ENCODE measurements around the gene DSTN. TPM values are rescaled to one million over a fixed set of nuclear protein-coding genes. Genes with fewer than 3 reads are reported as not detected.

Gene DSTN
- total RNA-seq, 4 donors from 2014 or later: 79.2 to 128 (median 88.5) TPM

DNA sequence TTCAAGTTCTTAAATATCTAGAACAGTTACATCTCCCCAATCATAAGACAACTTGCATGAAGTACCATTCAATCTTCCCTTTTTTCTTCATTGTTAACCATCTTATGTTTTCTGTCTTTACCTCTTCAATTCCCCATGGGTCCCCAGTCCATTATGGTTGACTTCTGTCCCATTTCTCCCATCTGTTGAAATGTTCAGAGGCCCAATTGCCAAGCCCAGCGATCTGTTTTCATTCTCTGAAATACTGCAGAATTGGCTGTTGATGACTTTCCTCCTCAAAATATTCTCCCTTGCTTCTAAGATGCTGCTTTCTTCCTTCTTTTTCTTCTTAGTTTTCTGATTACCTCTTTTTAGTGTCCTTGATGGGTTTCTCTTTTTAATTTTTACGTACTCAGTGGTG is 26.0 kb downstream of the DSTN start:
- Histone ChIP-seq H3K27me3 (no peaks in the 10 kb centered on the region), H3K4me3 (no peak overlapping the region), H3K36me3 (peaks cover 0 to 2% of the 10 kb centered on the region in 2 donors), H3K4me1 (peaks cover 14 to 17% of the 10 kb centered on the region in 2 donors), H3K9me3 (no peaks in the 10 kb centered on the region), H3K27ac (no peak overlapping the region)
- DNase-seq (no peak), ATAC-seq (no peak)
- intact Hi-C loops (cut with DNase I; ENCODE audit: low total_unique reads) (no loop called here), in situ Hi-C loops (cut with MboI; ENCODE audit: low sequenced_read_pairs in 4 of 4) (no loop called here)
- TF ChIP-seq, protein P1, sequence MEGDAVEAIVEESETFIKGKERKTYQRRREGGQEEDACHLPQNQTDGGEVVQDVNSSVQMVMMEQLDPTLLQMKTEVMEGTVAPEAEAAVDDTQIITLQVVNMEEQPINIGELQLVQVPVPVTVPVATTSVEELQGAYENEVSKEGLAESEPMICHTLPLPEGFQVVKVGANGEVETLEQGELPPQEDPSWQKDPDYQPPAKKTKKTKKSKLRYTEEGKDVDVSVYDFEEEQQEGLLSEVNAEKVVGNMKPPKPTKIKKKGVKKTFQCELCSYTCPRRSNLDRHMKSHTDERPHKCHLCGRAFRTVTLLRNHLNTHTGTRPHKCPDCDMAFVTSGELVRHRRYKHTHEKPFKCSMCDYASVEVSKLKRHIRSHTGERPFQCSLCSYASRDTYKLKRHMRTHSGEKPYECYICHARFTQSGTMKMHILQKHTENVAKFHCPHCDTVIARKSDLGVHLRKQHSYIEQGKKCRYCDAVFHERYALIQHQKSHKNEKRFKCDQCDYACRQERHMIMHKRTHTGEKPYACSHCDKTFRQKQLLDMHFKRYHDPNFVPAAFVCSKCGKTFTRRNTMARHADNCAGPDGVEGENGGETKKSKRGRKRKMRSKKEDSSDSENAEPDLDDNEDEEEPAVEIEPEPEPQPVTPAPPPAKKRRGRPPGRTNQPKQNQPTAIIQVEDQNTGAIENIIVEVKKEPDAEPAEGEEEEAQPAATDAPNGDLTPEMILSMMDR (IDR thresholded peaks at IDR 0.05 in 4 of 5, conservative IDR thresholded peaks at IDR 0.05 in 1 of 5): no peak
- no peak for TF ChIP-seq POLR2A (IDR thresholded peaks at IDR 0.05)

DNA sequence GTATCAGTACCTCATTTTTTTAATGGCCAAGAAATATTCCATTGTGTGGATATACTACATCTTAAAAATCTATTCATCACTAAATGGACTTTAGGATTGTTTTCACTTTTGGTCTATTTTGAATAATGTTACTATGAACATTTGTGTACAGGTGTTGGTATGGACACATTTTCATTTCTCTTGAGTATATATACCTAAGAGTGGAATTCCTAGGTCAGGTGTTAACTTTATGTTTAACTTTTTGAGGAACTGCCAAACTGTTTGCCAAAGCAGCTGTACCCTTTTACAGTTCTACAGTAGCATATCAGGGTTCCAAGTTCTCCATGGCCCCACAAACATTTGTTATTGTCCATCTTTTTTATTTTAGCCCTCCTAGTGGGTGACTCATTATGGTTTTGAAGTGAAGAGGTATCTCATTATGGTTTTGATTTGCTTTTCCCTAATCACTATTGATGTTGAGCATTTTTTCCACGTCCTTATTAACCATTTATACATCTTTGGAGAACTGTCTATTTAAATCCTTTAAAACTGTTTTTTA is 28.2 kb downstream of the DSTN start:
- no peak overlapping the region for H3K4me3 ChIP-seq
- H3K27ac ChIP-seq: no peak overlapping the region
- TF ChIP-seq POLR2A (IDR thresholded peaks at IDR 0.05): no peak
- TF ChIP-seq, protein P1 (IDR thresholded peaks at IDR 0.05 in 4 of 5, conservative IDR thresholded peaks at IDR 0.05 in 1 of 5): no peak
- ATAC-seq (no peak), DNase-seq (no peak)
- no peaks in the 10 kb centered on the region for H3K27me3 ChIP-seq
- in situ Hi-C loops (cut with MboI; ENCODE audit: low sequenced_read_pairs in 4 of 4): no loop called here
- intact Hi-C loops (cut with DNase I; ENCODE audit: low total_unique reads): no loop called here
- peaks cover 14 to 17% of the 10 kb centered on the region in 2 donors for H3K4me1 ChIP-seq
- peaks cover 3 to 23% of the 10 kb centered on the region in 2 donors for H3K36me3 ChIP-seq
- no peaks in the 10 kb centered on the region for H3K9me3 ChIP-seq

DNA sequence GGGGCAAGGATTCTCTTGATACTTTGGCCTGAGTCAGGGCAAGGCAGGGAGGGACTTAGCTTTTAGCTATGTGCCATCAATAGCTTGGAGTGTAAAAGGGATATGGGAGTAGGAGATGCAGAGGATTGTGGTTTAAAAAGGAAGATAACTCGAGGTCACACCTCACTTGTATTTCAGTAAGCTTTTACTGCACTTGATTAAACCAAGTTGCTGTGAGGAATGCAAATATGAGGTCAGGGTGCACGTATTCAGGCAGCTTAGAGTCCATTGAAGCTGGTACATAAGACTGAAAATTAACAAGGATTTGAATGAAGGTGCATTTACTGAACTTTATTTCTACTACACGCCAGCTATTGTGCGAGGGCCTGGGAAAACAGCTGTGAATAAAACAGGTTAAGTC is 32.1 kb downstream of the DSTN start:
- no peaks in the 10 kb centered on the region for H3K27me3 ChIP-seq
- intact Hi-C loops (cut with DNase I; ENCODE audit: low total_unique reads): no loop called here
- H3K27ac ChIP-seq: no peak overlapping the region
- no peak overlapping the region for H3K4me3 ChIP-seq
- TF ChIP-seq, protein P1 (IDR thresholded peaks at IDR 0.05 in 4 of 5, conservative IDR thresholded peaks at IDR 0.05 in 1 of 5): no peak
- TF ChIP-seq POLR2A (IDR thresholded peaks at IDR 0.05): no peak
- H3K36me3 ChIP-seq: peaks cover 3 to 42% of the 10 kb centered on the region in 2 donors
- ATAC-seq: no peak
- H3K9me3 ChIP-seq: no peaks in the 10 kb centered on the region
- DNase-seq: no peak
- no peaks in the 10 kb centered on the region for H3K4me1 ChIP-seq
- in situ Hi-C loops (cut with MboI; ENCODE audit: low sequenced_read_pairs in 4 of 4): loop anchor here in 2 of 4 donors (5.0 to 10.0 kb wide), 2 partner anchors 65 to 67 kb away; partner anchors contain the start of gene BFSP1 (in 1 of the 2)

DNA sequence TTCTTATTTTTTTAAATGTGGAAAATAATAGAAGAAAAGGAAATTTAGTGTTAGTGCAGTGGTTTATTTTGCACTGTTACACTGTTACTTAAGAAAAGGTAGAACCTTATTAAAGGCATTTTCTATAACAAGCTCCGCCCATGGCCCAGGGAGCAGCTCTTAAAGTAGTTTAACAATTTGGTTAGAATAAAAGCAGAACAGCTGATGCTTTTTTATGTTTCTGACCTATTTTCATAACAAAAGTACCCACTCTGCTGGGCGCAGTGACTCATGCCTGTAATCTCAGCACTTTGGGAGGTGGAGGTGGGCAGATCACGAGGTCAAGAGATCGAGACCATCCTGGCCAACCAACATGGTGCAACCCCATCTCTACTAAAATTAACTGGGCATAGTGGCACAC is 32.6 kb downstream of the DSTN start:
- H3K27ac ChIP-seq: no peak overlapping the region
- H3K27me3 ChIP-seq: no peaks in the 10 kb centered on the region
- peaks cover 3 to 42% of the 10 kb centered on the region in 2 donors for H3K36me3 ChIP-seq
- TF ChIP-seq POLR2A (IDR thresholded peaks at IDR 0.05): no peak
- TF ChIP-seq, protein P1 (IDR thresholded peaks at IDR 0.05 in 4 of 5, conservative IDR thresholded peaks at IDR 0.05 in 1 of 5): no peak
- in situ Hi-C loops (cut with MboI; ENCODE audit: low sequenced_read_pairs in 4 of 4): loop anchor here in 2 of 4 donors (5.0 to 10.0 kb wide), 2 partner anchors 65 to 68 kb away; partner anchors contain the start of gene BFSP1 (in 1 of the 2)
- DNase-seq (no peak), ATAC-seq (no peak)
- H3K4me1 ChIP-seq: no peaks in the 10 kb centered on the region
- H3K4me3 ChIP-seq: no peak overlapping the region
- no peaks in the 10 kb centered on the region for H3K9me3 ChIP-seq
- intact Hi-C loops (cut with DNase I; ENCODE audit: low total_unique reads): no loop called here
